Astrocyte (in vitro differentiated cells and primary cell): ENCODE data around the gene HES3. TPM values are rescaled to one million over a fixed set of nuclear protein-coding genes. Genes with fewer than 3 reads are reported as not detected.

ENCODE experiments used
- DNase-seq: peaks from one replicate; pipeline ENCODE4 v3.0.0-alpha.2; 2010; ENCODE audit warnings: low read depth
- FAIRE-seq: peaks from 2 replicates; lab custom pipeline; 2011; peaks lifted over from hg19 to GRCh38; lab: Jason Lieb, UNC
- H2AFZ ChIP-seq: 2 replicates; pipeline ENCODE4 v1.6.0; 2012; ENCODE audit warnings: low read depth, low read length, inconsistent platforms
- H3K27ac ChIP-seq: 2 replicates; pipeline ENCODE4 v1.5.1; 2011; ENCODE audit warnings: low read depth, low read length, inconsistent platforms
- H3K27me3 ChIP-seq: 2 replicates; pipeline ENCODE4 v1.6.0; 2011; ENCODE audit warnings: low read length, inconsistent platforms; ENCODE audit not compliant: insufficient read depth
- H3K36me3 ChIP-seq: 2 replicates; pipeline ENCODE4 v1.5.1; 2011; ENCODE audit warnings: low read length, inconsistent platforms; ENCODE audit not compliant: insufficient read depth
- H3K4me1 ChIP-seq: 2 replicates; pipeline ENCODE4 v1.5.1; 2011; ENCODE audit warnings: low read length, inconsistent platforms; ENCODE audit not compliant: insufficient read depth
- H3K4me2 ChIP-seq: 2 replicates; pipeline ENCODE4 v1.6.0; 2012; ENCODE audit warnings: low read length, inconsistent platforms
- H3K4me3 ChIP-seq: 2 replicates; pipeline ENCODE4 v1.5.1; 2011; ENCODE audit warnings: low read depth, mild to moderate bottlenecking, low read length, inconsistent platforms; ENCODE audit not compliant: insufficient read depth
- H3K79me2 ChIP-seq: 2 replicates; pipeline ENCODE4 v1.6.0; 2012; ENCODE audit warnings: mild to moderate bottlenecking, low read length, inconsistent platforms; ENCODE audit not compliant: insufficient read depth
- H3K9ac ChIP-seq: 2 replicates; pipeline ENCODE4 v1.6.0; 2012; ENCODE audit warnings: mild to moderate bottlenecking, low read length, inconsistent platforms
- H3K9me3 ChIP-seq: 2 replicates; pipeline ENCODE4 v1.5.1; 2012; ENCODE audit warnings: low read depth, mild to moderate bottlenecking, low read length, inconsistent platforms; ENCODE audit not compliant: insufficient read depth
- H4K20me1 ChIP-seq: 2 replicates; pipeline ENCODE4 v1.6.0; 2012; ENCODE audit warnings: low read length, inconsistent platforms; ENCODE audit not compliant: insufficient read depth
- H3K27ac Mint-ChIP-seq: one replicate; pipeline ENCODE4 v1.8.0; 2021; ENCODE audit warnings: mild to moderate bottlenecking, mixed read lengths; ENCODE audit not compliant: unreplicated experiment
- H3K27me3 Mint-ChIP-seq: one replicate; pipeline ENCODE4 v1.8.0; 2021; ENCODE audit warnings: low read depth, mixed read lengths; ENCODE audit not compliant: unreplicated experiment
- H3K36me3 Mint-ChIP-seq: one replicate; pipeline ENCODE4 v1.8.0; 2021; ENCODE audit warnings: low read depth, mixed read lengths; ENCODE audit not compliant: unreplicated experiment
- H3K4me1 Mint-ChIP-seq: one replicate; pipeline ENCODE4 v1.8.0; 2021; ENCODE audit warnings: low read depth, mixed read lengths; ENCODE audit not compliant: unreplicated experiment
- H3K4me3 Mint-ChIP-seq: one replicate; pipeline ENCODE4 v1.8.0; 2021; ENCODE audit warnings: mild to moderate bottlenecking, moderate library complexity, mixed read lengths; ENCODE audit not compliant: unreplicated experiment
- H3K9me3 Mint-ChIP-seq: one replicate; pipeline ENCODE4 v1.8.0; 2021; ENCODE audit warnings: mild to moderate bottlenecking, mixed read lengths; ENCODE audit not compliant: unreplicated experiment
- CTCF ChIP-seq: IDR thresholded peaks from 2 replicates; pipeline ENCODE4 v1.5.1; 2011; ENCODE audit warnings: low read depth, mild to moderate bottlenecking, inconsistent platforms, low read length, moderate library complexity; ENCODE audit not compliant: insufficient read depth
- EZH2 ChIP-seq: IDR thresholded peaks from 2 replicates; pipeline ENCODE4 v1.6.1; 2012; ENCODE audit warnings: mild to moderate bottlenecking, low read length, inconsistent platforms; ENCODE audit not compliant: insufficient read depth
- total RNA-seq: library from RNA; stranded (reverse); gene quantifications from 2 replicates; pipeline ENCODE4 v1.2.1, GENCODE V29; 2021

The HES3 gene
- total RNA-seq, 1 donor from 2014 or later = not detected

- Mint-ChIP-seq H3K9me3 (no peaks in the 10 kb centered on the region), H3K4me1 (no peaks in the 10 kb centered on the region), H3K27ac (no peak overlapping the region), H3K27me3 (no peaks in the 10 kb centered on the region), H3K4me3 (no peak overlapping the region), H3K36me3 (peaks cover 15% of the 10 kb centered on the region)
- Histone ChIP-seq H3K27me3 (no peaks in the 10 kb centered on the region), H3K4me3 (no peak overlapping the region), H4K20me1 (peaks cover 15% of the 10 kb centered on the region), H3K4me2 (no peak overlapping the region), H2AFZ (no peak overlapping the region), H3K79me2 (no peaks in the 10 kb centered on the region), H3K4me1 (no peaks in the 10 kb centered on the region), H3K36me3 (no peaks in the 10 kb centered on the region), H3K9me3 (no peaks in the 10 kb centered on the region), H3K9ac (no peak overlapping the region), H3K27ac (no peak overlapping the region)
- DNase-seq (no peak), FAIRE-seq (no peak)
- no peak for TF ChIP-seq EZH2
- TF ChIP-seq CTCF = no peak
Measured at GRCh38 chr1:6285336-6285735, 41.4 kb downstream of the HES3 start.

DNA sequence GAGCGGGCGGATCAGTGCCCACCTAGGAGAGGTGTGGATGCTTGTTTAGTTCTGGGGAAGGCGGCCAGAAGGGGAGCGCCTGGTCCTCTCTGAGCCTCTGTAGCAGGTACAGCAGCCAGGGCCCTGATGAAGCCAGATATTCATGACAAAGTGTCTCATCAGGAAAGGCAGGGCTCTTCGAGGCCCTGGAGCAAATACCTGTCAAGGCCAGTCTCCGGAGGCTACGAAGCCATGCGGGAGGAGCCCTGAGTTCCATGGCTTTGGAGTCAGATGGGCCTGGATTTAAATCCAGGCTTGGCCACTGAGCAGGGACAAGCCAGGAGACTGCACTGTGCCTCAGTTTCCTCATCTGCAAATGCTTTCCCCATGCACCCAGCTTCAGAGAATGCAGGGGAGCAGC, 42.3 kb downstream of the HES3 start:
- no peaks in the 10 kb centered on the region for H3K79me2 ChIP-seq
- no peak overlapping the region for H2AFZ ChIP-seq
- no peak overlapping the region for H3K4me3 Mint-ChIP-seq
- H3K27me3 Mint-ChIP-seq = no peaks in the 10 kb centered on the region
- H3K36me3 ChIP-seq = no peaks in the 10 kb centered on the region
- H3K4me1 ChIP-seq = no peaks in the 10 kb centered on the region
- H3K4me1 Mint-ChIP-seq = no peaks in the 10 kb centered on the region
- H3K27ac Mint-ChIP-seq = no peak overlapping the region
- TF ChIP-seq CTCF = no peak
- TF ChIP-seq EZH2 = no peak
- H3K36me3 Mint-ChIP-seq = peaks cover 15% of the 10 kb centered on the region
- H3K4me3 ChIP-seq = no peak overlapping the region
- FAIRE-seq (no peak), DNase-seq (no peak)
- no peaks in the 10 kb centered on the region for H3K9me3 Mint-ChIP-seq
- no peaks in the 10 kb centered on the region for H3K27me3 ChIP-seq
- peaks cover 15% of the 10 kb centered on the region for H4K20me1 ChIP-seq
- H3K27ac ChIP-seq = no peak overlapping the region
- H3K9me3 ChIP-seq = no peaks in the 10 kb centered on the region
- no peak overlapping the region for H3K4me2 ChIP-seq
- no peak overlapping the region for H3K9ac ChIP-seq

- H2AFZ ChIP-seq = no peak overlapping the region
- peaks cover 15% of the 10 kb centered on the region for H4K20me1 ChIP-seq
- H3K27me3 Mint-ChIP-seq = no peaks in the 10 kb centered on the region
- no peak overlapping the region for H3K27ac Mint-ChIP-seq
- no peak for FAIRE-seq
- H3K4me1 Mint-ChIP-seq = no peaks in the 10 kb centered on the region
- H3K79me2 ChIP-seq = no peaks in the 10 kb centered on the region
- no peaks in the 10 kb centered on the region for H3K36me3 ChIP-seq
- H3K4me3 ChIP-seq = no peak overlapping the region
- H3K4me2 ChIP-seq = no peak overlapping the region
- H3K4me1 ChIP-seq = no peaks in the 10 kb centered on the region
- no peaks in the 10 kb centered on the region for H3K9me3 ChIP-seq
- H3K27me3 ChIP-seq = no peaks in the 10 kb centered on the region
- H3K4me3 Mint-ChIP-seq = no peak overlapping the region
- H3K9ac ChIP-seq = no peak overlapping the region
- no peaks in the 10 kb centered on the region for H3K9me3 Mint-ChIP-seq
- TF ChIP-seq EZH2 (no peak), CTCF (no peak)
- peaks cover 15% of the 10 kb centered on the region for H3K36me3 Mint-ChIP-seq
- no peak overlapping the region for H3K27ac ChIP-seq
- DNase-seq = no peak
Measured at GRCh38 chr1:6287029-6287428, 43.0 kb downstream of the HES3 start.
